Hippocampal formation (tissue), 2 donors: ENCODE results near the gene NFKB2.

ENCODE experiments used
- DNase-seq, 2 donors: peaks; one replicate each; lab custom pipeline; 2025; lab: John Stamatoyannopoulos, UW

Gene NFKB2

DNA sequence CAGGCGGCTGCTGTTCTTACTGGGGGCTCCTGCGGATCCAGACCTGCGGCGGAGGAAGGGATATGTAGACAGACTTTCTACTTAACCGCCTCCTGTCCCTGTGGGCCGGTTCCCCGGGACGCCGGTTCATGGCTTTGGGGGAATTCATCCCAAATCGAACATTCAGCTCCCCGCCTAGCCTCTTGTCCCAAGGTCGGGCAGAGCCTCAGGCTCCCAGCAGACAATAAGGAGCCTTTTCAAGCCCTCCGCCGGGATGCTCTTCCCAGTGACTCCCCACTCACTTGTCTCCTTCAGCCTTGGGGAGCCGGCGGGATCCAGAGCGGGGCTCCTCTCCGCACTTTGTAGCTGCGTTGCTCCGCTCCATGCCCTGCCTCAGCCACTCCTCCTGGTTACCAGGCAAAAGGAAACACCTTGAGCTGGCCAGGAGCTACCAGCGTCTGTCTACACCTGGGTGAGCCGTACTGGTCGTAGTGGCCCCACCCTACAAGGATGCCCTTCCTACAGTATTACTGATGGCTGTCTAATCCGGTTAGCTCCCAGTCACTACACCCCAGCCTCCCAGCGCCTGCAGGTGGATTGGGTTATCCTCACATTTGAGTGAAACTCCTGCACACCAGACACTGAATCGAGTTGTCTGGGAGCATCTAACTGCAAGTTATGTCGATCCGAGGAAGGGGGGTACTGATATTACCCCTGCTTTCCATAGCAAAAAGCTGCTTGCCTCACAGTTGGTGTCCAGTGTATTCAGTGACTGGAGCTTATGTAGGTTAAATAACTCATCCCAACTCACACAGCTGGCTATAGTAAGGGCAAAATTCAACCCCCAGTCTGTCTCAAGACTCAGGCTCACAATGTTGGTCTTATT, 55.8 kb downstream of the NFKB2 start, which contains the start of gene C10orf95:
Gene C10orf95 (minus strand): TSS at position 439 of the 865 bp plus-strand sequence. CDS start 450 bp downstream, outside the sequence.
- DNase-seq, result no peak
